ENCODE results near the gene FBXO31. TPM values are rescaled to one million over a fixed set of nuclear protein-coding genes. Genes with fewer than 3 reads are reported as not detected.

Gene FBXO31
- total and polyA plus RNA-seq, 9 of the 15 experiments (the other 6 are each of a cell fraction or from before 2014, with no cell fraction given) = 0.18 to 33.3 (median 10.9) TPM

GRCh38 chr16:87284183-87284582 lies 99.4 kb downstream of the FBXO31 start:
- no peaks in the 10 kb centered on the region for H3K9me1 ChIP-seq (ENCODE audit: control insufficient read depth, insufficient read depth, low read length)
- FAIRE-seq = no peak
- no peak overlapping the region for H2AFZ ChIP-seq (ENCODE audit: low read depth, low read length)
- ChIA-PET CTCF (ENCODE audit: low intra/inter-chr PET ratio) (no interaction called here), POLR2A (no interaction called here)
- H3K79me2 ChIP-seq (ENCODE audit: control insufficient read depth, insufficient read depth, low read length) = no peaks in the 10 kb centered on the region
- H3K9ac ChIP-seq (ENCODE audit: insufficient read depth in 1 of 2, low read depth in 2 of 2, low read length in 2 of 2) = no peak overlapping the region
- H3K4me2 ChIP-seq (ENCODE audit: insufficient read depth, low read length) = no peak overlapping the region
- no peaks in the 10 kb centered on the region for H3K36me3 ChIP-seq (ENCODE audit: control insufficient read depth, insufficient read depth, low read length)
- in situ Hi-C loops (cut with MboI) = no loop called here
- H3K27me3 ChIP-seq (ENCODE audit: control insufficient read depth in 2 of 2, insufficient read depth in 2 of 2, low read length in 2 of 2) = no peaks in the 10 kb centered on the region
- no TSS peak for BruUV-seq (replicated peaks)
- intact Hi-C loops (cut with micrococcal nuclease) = no loop called here
- TF ChIP-seq NEUROD1 (IDR thresholded peaks at IDR 0.05; ENCODE audit: borderline replicate concordance, low read depth, low read length, partially characterized antibody) (no peak), POLR3G (IDR thresholded peaks at IDR 0.05; ENCODE audit: extremely low read depth, insufficient read length, insufficient replicate concordance) (no peak), MEIS2 (IDR thresholded peaks at IDR 0.05; ENCODE audit: partially characterized antibody) (peak; percentile 13), MCM3 (IDR thresholded peaks at IDR 0.05) (no peak), ZNF174 (CRISPR knock-in tag; IDR thresholded peaks at IDR 0.05) (no peak)
- 22% methylated on average over 2 of the region's 2 CpGs for WGBS (ENCODE audit: insufficient coverage, low coverage, missing lambda C conversion rate)
- no peaks in the 10 kb centered on the region for H3K4me1 ChIP-seq (replicated peaks in 1 of 2; ENCODE audit: control insufficient read depth in 2 of 2, insufficient read depth in 2 of 2, low read length in 2 of 2)
- H3K9me3 ChIP-seq (replicated peaks; ENCODE audit: control insufficient read depth, insufficient read depth, low read depth, low read length) = peaks cover 3% of the 10 kb centered on the region; the same call in 1 of the 2 replicates
- H3K4me3 ChIP-seq = no peak overlapping the region
- no peak for ATAC-seq
- no peaks in the 10 kb centered on the region for H4K20me1 ChIP-seq (replicated peaks; ENCODE audit: control insufficient read depth, insufficient read depth, low read length)
- no peak for DNase-seq (ENCODE audit: extremely low read depth in 1 of 4, low spot score in 3 of 4)
- no peak overlapping the region for H3K27ac ChIP-seq (ENCODE audit: extremely low read depth, low read depth, low read length)

DNA sequence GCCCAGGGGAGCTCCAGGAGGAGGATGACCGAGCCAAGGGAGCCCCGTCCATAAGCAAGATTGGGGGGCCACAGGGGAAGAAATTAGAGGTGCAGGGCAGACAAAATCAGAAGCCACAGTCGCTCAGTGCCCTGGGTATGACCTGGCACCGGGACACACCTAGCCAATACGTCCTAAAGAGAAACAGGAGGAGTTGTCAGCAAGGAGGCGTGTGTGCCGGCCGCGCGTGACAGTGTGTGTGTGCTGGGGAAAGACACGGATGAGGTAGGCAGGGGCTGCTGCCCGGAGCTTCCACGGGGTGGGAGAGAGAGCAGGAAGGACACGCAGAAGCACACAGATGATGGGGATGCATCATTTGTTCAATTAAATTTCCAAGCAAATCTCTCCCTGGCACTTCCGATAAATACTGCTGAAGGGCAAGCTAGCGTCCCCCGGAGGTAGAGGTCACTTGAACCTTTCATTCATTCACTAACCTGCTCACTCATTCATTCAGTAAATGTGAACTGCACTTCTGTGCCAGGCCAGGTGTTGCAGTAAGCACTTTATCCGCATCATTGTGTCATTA lies 104.4 kb downstream of the FBXO31 start:
- FAIRE-seq (no peak), ATAC-seq (no peak), DNase-seq (ENCODE audit: extremely low read depth in 1 of 4, low spot score in 3 of 4) (no peak)
- no peak for TF ChIP-seq SP1 (CRISPR knock-in tag; IDR thresholded peaks at IDR 0.05)
- no peak for TF ChIP-seq ZBTB43 (CRISPR knock-in tag; IDR thresholded peaks at IDR 0.05)
- TF ChIP-seq GTF3C2 (IDR thresholded peaks at IDR 0.05; ENCODE audit: borderline replicate concordance, extremely low read depth, insufficient read length) = no peak
- TF ChIP-seq HDGF (IDR thresholded peaks at IDR 0.05) = no peak
- TF ChIP-seq ZNF24 (IDR thresholded peaks at IDR 0.05) = peak; percentile 59; the same call in 1 of the 2 replicates
- Histone ChIP-seq H3K27me3 (ENCODE audit: control insufficient read depth in 2 of 2, insufficient read depth in 2 of 2, low read length in 2 of 2) (no peaks in the 10 kb centered on the region), H3K79me2 (ENCODE audit: control insufficient read depth, insufficient read depth, low read length) (no peaks in the 10 kb centered on the region), H4K20me1 (replicated peaks; ENCODE audit: control insufficient read depth, insufficient read depth, low read length) (peaks cover 8% of the 10 kb centered on the region; the same call in 1 of the 2 replicates), H3K4me1 (replicated peaks in 1 of 2; ENCODE audit: control insufficient read depth in 2 of 2, insufficient read depth in 2 of 2, low read length in 2 of 2) (peaks cover 0 to 13% of the 10 kb centered on the region in 2 experiments; a peak in 2 of 5 replicates), H3K9me1 (ENCODE audit: control insufficient read depth, insufficient read depth, low read length) (no peaks in the 10 kb centered on the region), H3K9ac (ENCODE audit: insufficient read depth in 1 of 2, low read depth in 2 of 2, low read length in 2 of 2) (no peak overlapping the region), H3K4me3 (no peak overlapping the region), H3K9me3 (replicated peaks; ENCODE audit: control insufficient read depth, insufficient read depth, low read depth, low read length) (no peaks in the 10 kb centered on the region), H3K27ac (ENCODE audit: extremely low read depth, low read depth, low read length) (no peak overlapping the region), H2AFZ (ENCODE audit: low read depth, low read length) (no peak overlapping the region), H3K4me2 (ENCODE audit: insufficient read depth, low read length) (no peak overlapping the region), H3K36me3 (ENCODE audit: control insufficient read depth, insufficient read depth, low read length) (no peaks in the 10 kb centered on the region)
- intact Hi-C loops (cut with micrococcal nuclease) (loop anchor here (5.0 kb wide), 1 partner anchor 217 kb away; no protein-coding TSS in a partner anchor), in situ Hi-C loops (cut with MboI) (loop anchor here (10.0 kb wide), 1 partner anchor 714 kb away; the partner anchor contains the start of gene FOXC2)
- BruUV-seq (replicated peaks) = no TSS peak
- ChIA-PET CTCF (ENCODE audit: low intra/inter-chr PET ratio) (interaction anchor here (0.7 to 2.0 kb wide), 3 partner anchors 76 to 715 kb away, joined by 4 to 38 read pairs (median 7); no protein-coding TSS in a partner anchor), POLR2A (interaction anchor here (0.7 kb wide), 1 partner anchor 18 kb away, joined by 3 read pairs; no protein-coding TSS in a partner anchor)
- WGBS (ENCODE audit: insufficient coverage, low coverage, missing lambda C conversion rate) = 47% methylated on average over 18 of the region's 18 CpGs

Data from K562 (cell line).